GM19043 (cell line): ENCODE data around the gene MXD3.
"Not testable (repeated sequence)": the region's sequence is repeated elsewhere in the genome, so short reads cannot be mapped to it uniquely, and the experiment has no call there.

Experiments
- ATAC-seq: cut with Tn5 transposase; IDR thresholded peaks from one replicate; pipeline ENCODE4 v1.9.1; 2021; ENCODE audit warnings: low read depth; ENCODE audit not compliant: unreplicated experiment

MXD3 gene

DNA sequence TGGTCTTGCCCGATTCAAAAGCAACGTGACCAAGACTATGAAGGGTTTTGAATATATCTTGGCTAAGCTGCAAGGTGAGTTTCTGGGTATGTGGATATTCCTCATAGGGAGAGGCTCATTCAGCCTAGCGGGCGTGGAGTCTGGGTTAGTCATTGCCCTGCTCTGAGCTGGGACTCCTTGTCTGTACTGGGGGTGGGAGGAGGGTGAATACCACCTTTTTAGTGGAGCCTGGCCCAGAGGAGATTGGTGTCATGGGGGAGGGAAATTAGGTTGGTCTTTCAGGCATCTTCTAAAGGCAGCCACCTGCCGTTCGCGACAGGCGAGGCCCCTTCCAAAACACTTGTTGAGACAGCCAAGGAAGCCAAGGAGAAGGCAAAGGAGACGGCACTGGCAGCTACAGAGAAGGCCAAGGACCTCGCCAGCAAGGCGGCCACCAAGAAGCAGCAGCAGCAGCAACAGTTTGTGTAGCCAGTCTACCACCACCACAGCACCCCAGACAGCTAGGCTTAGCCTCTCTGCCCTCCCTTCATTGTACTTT lies 5.5 kb downstream of the MXD3 start:
- not testable (repeated sequence) for ATAC-seq

DNA sequence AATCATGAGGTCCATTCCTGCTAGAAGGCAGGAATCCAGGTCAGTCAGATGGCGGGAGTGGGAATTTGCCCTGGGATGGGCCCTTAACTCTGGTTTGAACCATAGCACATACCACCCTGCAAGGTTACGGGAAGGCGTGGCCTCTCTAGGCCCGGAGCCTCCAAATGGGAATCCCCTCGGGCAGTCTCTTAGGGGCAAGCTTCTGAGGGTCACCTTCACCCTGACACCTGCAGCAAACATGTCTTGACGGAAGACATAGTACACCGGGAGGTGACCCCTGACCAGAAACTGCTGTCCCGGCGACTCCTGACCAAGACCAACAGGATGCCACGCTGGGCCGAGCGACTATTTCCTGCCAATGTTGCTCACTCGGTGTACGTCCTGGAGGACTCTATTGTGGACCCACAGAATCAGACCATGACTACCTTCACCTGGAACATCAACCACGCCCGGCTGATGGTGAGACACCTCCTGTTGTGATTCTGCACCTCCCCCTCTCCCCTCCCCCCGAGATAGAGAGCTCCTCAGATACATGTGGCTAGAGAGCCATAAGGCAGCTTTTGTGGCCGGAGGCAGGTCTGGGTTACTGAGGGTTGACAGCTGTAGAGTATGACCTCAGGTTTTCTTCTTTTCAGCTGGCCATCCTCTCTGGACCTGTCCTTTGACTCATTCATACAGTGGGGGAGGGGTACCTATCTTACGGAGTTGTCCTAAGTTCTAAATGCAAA lies 7.1 kb downstream of the MXD3 start:
- ATAC-seq, result no peak

DNA sequence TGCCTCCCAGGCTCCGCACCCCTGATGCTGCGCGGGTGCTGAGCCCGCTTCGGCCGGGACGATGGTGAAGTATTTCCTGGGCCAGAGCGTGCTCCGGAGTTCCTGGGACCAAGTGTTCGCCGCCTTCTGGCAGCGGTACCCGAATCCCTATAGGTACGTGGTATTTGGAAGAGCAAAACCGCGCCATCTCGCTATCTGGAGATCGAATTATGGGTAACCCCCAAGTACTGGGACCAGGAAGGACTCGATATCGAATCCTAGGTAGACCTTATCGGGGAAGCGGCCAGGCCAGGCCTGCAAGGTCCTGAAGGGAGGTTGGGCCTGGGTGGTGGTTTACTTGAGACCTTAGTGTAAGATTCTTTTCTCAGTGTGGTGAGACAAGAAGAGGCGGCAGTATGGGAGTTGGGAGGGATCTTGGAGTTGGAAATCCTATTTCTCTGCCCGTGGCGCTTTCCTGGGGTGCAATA lies 7.7 kb downstream of the MXD3 start:
- no peak for ATAC-seq

DNA sequence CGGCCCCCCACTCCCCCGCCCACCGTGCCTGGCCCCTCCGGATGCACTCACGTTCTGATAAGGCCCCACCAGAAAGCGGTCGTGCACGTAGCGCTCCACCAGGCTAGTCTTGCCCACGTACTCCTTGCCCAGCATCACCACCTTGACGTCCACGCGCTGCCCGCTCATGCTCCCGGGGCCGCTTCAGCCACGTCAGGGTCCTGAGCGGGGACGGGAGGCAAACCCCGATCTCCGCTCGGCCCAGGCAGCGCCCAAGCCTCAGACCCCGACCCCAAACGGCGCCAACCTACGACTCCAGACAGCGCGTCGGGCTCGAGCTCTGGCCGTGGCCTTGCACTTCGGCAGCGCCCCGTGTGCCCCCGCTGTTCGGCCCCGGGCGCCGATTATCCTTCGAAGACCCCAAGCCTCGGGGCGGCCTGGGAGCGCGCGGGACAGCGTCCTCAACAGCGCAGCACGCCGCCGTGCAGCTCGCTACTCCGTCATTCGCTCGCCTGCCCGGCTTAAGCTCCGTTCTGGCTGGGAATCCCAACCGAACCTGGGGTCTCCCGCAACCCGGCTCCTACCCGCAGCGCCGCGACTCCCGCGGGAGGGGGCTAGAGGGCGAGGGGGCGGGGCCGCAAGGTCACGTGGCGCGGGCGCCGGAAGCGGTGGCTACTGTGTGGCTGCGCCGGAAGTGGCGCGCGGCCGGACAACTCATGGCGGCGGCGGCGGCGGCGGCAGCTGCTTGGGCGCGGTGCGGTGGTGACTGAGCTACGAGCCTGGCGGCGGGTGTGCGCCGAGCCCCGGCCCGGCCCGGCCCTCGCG lies 8.4 kb downstream of the MXD3 start, which contains the start of the genes PRELID1 and RAB24:
Gene PRELID1 (plus strand): TSS at position 679 of the 804 bp plus-strand sequence. CDS start 187 bp downstream, outside the sequence.
Gene RAB24 (minus strand): TSS at position 599 of the 804 bp plus-strand sequence. CDS start 431 bp downstream, at position 168.
- peak; percentile 49 for ATAC-seq

DNA sequence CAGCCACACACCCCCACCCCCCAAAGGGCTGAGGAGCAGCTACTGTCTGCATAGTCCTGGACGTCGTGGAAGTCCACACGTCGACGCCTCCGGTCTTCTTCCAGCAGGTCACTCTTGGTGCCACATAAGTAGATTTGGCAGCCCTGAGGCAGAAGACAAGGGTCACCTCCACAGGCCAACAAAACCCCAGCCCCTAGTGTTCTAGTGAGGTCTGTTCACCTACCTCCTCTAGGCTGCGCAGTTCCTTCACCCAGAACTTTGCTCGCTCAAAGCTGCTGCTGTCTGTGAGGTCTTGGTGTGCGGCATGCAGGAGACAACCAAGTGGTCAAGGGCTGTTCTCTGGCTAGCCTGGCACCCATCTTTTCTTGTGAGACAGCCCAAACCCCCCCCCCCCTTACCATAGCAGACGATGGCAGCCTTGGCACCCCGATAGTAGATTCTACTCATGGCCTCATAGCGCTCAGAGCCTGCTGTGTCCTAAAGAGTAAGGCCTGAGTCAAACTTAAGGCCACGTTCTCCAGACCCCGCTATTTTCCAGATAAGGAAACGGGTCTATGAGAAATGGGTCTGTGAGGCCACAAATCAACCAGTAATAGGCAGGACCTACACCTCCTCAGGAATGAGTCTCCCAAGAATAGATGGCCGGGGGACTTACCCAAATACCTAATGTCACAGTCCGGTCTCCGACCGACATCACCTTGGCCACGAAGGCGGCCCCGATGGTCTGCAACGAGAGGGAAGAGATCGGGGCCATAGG lies 9.2 kb downstream of the MXD3 start:
- no peak for ATAC-seq

DNA sequence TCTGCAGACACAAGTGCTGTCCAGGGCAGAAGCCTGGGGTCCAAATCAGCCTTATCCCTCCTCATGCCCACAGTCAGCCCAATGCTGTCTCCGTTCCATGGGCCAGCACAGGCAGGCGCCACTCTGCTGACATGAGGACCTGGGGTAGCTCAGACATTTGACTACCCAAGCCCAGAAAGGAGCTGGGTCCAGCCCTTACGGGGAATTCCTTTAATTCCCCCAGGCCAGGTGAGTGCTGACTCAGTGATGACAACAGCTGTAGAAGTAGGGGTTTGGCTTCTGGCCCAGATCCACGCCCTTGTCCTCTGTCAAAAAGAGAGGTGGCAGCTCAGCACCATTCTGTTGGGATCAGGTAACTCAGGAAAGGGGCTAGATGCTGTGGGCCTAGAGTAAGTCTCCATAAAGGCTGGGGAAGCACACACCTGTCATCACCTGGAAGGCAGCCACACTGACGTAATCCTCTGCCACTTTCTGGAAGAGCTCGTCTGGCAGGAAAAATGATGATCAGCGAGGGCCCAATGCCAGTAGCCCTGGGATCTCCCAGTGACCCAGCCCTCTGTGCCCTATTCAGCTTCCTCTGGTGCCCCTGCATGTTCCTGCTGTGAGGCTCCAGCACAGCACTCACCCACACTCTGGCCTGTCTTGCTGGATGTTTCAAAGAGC lies 10.1 kb downstream of the MXD3 start:
- no peak for ATAC-seq

DNA sequence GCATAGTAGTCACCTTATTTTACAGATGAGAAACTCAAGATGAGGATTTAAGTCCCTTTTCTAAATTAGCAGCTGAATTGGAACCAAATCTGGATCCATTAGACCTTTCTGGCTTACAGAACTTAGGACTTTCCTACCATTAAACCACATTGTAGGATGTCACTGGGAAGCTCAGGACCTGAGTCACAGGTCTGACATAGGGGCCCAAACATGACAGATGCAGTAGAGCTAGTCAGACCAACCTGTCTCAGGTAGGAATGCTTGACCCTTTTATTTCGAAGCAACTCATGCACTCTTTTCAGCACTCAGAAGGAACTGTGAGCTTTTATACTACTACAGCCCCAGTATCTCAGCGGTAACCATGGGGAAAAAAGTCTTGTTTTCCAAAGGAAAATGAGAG lies 10.7 kb downstream of the MXD3 start:
- ATAC-seq, result no peak

DNA sequence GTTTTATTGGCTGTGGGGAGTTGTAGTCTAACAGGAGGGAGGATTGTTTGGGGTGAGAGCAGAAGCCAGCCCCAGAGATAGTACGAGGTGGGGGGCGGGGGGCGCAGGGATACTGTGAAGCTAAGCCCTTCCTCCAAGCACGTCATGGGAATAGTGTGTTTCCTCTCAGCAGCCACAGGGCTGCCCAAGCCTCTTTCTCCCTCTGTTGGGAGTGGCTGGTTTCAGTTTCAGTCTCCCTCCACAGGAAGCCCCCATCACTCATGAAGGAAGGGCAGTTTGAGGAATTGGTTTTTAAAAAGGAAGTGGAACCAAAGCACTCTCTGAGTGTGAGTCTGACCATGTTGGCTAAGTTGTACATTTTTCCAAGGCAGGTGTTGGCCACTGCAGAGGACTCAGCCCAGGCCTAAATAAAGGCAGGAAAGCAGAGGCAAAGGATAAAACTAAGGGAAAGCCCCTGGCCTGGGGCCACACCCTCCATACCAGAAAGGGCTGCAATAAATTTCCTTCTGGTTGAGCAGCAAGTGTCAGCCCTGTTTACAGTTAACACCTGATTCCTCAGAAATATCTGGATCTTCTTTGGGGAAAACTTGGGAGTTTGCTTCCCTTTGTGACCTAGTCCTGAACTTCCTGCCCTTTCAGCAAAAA lies 11.3 kb downstream of the MXD3 start:
- ATAC-seq, result peak; percentile 51

DNA sequence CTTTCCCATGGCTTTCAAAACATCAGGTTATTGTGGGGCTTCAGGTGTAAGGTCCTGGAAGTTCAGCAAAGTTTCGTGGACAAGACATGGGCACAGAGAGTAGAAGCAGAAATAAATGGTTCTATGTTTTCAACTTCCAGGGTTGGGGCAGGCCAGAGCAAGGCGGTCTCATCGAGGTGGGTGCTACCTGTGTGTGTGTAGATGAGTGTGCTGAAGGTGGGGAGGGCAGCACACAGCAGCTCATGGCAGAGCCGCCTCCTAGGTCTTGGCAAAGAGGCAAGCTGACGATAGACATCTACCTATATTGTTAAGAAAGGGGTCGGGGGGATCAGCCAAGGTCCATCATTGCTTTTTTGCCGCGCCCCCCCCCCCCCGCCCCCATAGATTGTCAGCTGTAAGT lies 12.0 kb downstream of the MXD3 start:
- ATAC-seq, result no peak

DNA sequence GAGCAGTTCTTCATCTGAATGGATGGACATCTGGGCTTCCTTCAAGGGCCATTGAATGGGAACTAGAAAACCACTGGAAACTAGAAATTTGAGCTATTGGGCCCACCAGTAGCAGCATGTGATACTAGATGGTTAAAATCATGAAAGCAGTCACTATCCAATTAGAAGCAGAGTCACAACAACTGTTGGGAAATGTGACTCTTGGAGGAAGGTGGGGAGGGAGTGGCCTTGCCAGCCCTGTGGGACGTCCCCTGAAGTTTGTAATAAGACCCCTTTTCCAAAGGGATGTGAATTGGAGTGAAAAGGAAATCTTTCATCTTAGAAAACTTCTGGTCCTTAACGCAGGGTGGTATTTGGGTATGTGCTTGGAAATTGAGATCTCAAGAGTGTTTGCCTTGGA lies 13.8 kb downstream of the MXD3 start:
- no peak for ATAC-seq

DNA sequence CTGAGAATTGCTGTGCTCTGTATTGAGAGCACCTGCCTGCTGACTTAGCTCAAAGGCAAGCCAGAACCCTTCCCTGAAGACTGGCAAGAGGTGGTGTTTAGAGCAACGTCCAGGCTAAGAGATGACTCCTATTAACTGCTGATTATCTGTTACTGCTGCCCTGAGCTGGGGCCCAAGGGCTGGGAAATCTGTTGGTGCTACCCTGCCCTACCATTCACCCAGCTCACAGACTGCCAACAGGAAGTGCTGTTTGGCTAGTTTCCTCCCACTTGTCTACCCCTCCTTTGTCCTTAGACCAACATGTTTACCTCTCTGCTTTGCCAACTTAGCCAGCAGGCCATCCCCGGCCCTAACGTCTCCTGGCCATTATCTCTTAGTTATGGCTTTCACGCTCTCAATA lies 15.1 kb downstream of the MXD3 start:
- ATAC-seq, result no peak

DNA sequence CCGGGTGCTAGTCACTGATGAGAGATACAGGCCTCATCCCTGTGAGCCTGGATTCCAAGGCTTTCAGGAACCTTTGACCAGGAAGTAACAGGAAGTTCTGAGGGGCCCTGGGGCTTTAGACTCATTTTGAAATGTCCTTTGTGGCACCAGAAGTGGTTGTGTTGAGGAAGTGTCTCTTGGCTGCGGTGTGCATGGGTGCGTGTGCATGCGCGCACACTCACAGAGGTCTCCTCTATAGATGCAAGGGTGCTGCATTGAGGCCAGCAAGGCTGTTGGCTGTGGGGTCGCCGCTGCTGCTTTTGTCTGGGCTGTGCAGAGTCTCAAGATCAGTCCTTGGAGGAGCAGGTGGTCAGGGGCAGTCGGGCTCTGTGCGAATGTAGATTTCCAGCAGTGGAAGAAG lies 15.8 kb downstream of the MXD3 start:
- no peak for ATAC-seq

DNA sequence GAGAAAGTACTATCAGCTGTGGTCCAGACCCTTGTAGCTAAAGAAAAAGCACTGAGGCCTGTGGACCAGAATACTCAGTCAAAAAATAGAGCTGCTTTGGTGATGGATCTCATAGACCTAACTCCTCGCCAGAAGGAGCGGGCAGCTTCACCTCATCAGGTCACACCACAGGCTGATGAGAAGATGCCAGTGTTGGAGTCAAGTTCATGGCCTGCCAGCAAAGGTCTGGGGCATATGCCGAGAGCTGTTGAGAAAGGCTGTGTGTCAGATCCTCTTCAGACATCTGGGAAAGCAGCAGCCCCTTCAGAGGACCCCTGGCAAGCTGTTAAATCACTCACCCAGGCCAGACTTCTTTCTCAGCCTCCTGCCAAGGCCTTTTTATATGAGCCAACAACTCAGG lies 17.1 kb downstream of the MXD3 start:
- no peak for ATAC-seq

DNA sequence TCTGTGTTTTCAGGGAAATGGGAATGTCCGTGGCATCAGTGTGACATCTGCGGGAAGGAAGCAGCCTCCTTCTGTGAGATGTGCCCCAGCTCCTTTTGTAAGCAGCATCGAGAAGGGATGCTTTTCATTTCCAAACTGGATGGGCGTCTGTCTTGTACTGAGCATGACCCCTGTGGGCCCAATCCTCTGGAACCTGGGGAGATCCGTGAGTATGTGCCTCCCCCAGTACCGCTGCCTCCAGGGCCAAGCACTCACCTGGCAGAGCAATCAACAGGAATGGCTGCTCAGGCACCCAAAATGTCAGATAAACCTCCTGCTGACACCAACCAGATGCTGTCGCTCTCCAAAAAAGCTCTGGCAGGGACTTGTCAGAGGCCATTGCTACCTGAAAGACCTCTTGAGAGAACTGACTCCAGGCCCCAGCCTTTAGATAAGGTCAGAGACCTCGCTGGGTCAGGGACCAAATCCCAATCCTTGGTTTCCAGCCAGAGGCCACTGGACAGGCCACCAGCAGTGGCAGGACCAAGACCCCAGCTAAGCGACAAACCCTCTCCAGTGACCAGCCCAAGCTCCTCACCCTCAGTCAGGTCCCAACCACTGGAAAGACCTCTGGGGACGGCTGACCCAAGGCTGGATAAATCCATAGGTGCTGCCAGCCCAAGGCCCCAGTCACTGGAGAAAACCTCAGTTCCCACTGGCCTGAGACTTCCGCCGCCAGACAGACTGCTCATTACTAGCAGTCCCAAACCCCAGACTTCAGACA lies 17.7 kb downstream of the MXD3 start:
- no peak for ATAC-seq

DNA sequence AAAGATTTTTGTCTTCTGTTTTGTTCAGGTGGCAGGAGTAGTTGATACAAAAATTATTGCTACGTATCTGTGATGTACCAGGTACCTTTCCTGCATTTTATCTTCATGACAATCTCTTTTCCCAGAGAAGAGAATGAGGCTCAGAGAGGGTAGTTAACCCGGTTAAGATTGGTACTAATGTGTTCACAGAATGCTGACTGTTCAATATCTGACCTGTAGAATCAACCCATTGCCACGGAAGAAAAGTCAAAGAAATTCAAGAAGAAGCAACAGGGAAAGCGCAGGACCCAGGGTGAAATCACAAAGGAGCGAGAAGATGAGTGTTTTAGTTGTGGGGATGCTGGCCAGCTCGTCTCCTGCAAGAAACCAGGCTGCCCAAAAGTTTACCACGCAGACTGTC lies 20.0 kb downstream of the MXD3 start:
- no peak for ATAC-seq

DNA sequence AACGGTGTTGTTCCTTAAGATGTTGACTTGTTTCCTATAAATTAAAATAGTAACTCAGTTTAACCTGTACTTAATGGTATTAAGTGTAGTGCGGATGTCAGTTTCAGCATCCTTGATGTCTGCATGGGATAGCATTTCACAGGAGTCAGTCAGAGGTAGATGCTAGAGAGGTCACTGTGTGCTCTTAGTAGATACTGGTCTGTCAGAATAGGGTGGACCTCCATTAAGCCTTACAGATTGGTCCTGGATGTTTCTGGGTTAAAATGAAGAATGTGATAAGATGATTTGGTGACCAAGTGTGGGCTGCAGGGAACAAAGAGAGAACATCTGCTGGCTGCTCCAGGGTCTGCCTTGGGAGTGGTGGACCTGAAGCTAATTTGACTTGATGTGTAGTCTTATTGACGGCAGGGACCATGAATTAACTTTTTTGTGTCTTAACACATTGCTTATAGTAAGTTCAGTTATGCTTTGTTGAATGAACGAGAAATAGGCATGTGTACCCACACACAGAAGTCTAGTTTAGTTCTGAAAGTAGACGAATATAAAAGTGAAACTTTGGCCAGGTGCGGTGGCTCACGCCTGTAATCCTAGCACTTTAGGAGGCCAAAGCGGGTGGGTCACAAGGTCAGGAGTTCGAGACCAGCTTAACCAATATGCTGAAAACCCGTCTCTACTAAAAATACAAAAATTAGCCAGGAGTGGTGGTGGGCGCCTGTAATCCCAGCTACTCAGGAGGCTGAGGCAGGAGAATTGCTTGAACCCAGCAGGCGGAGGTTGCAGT lies 20.7 kb downstream of the MXD3 start:
- ATAC-seq, result no peak

DNA sequence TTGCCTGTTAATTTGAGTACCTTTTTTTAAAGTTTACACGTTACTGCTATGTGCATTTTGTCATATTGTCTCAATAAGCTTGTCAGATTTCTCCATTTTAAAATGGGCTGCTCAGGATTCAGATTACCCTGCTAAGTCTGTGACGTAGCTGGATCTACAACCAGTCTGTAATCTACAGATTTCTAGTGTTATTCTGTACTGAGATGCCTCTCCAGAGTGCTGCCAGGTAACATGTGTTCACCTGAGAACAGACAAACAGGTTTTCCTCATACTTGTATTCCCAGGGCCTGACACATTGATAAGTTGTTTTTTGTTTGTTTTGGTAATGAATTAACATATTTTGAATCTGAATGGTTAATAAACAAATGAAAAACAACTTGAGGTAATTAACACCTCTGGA lies 23.5 kb downstream of the MXD3 start:
- ATAC-seq, result no peak

DNA sequence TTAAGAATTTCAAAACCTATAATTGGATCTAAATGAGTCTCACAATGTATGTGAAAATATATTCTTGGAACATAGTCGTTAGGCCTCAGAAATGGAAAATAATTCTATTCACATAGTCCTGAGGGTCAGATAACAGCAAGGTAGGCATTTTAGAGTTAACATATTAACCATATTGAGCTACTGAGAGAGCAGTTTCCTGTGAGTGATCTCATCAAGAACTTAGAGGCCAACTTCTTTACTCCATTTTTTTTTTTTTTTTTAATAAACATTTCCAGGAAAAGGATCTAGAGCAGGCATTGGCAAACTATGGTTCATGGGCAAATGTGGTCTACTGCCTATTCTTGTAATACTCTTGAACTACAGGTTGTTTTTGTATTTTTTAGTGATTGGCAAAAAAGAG lies 34.8 kb downstream of the MXD3 start:
- ATAC-seq, result no peak
